ENCODE results near the gene KIAA1755. TPM values are rescaled to one million over a fixed set of nuclear protein-coding genes. Genes with fewer than 3 reads are reported as not detected.
"Not testable (repeated sequence)": the region's sequence is repeated elsewhere in the genome, so short reads cannot be mapped to it uniquely, and the experiment has no call there.

The KIAA1755 gene
- total RNA-seq, 2 donors from 2014 or later, result 3.1 to 4.2 TPM

GRCh38 chr20:38250609-38251008 lies 9.9 kb downstream of the KIAA1755 start:
- TF ChIP-seq, protein P1, sequence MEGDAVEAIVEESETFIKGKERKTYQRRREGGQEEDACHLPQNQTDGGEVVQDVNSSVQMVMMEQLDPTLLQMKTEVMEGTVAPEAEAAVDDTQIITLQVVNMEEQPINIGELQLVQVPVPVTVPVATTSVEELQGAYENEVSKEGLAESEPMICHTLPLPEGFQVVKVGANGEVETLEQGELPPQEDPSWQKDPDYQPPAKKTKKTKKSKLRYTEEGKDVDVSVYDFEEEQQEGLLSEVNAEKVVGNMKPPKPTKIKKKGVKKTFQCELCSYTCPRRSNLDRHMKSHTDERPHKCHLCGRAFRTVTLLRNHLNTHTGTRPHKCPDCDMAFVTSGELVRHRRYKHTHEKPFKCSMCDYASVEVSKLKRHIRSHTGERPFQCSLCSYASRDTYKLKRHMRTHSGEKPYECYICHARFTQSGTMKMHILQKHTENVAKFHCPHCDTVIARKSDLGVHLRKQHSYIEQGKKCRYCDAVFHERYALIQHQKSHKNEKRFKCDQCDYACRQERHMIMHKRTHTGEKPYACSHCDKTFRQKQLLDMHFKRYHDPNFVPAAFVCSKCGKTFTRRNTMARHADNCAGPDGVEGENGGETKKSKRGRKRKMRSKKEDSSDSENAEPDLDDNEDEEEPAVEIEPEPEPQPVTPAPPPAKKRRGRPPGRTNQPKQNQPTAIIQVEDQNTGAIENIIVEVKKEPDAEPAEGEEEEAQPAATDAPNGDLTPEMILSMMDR (IDR thresholded peaks at IDR 0.05), result no peak
- Histone ChIP-seq H3K27ac (no peak overlapping the region), H3K9me3 (no peaks in the 10 kb centered on the region), H3K36me3 (no peaks in the 10 kb centered on the region), H3K4me3 (no peak overlapping the region), H3K4me1 (peaks cover 0 to 22% of the 10 kb centered on the region in 2 donors), H3K27me3 (no peaks in the 10 kb centered on the region)
- no peak for DNase-seq (ENCODE audit: low spot score)

- H3K4me3 ChIP-seq, result no peak overlapping the region
- DNase-seq (ENCODE audit: low spot score), result no peak
- H3K36me3 ChIP-seq, result no peaks in the 10 kb centered on the region
- no peaks in the 10 kb centered on the region for H3K9me3 ChIP-seq
- H3K4me1 ChIP-seq, result peaks cover 0 to 23% of the 10 kb centered on the region in 2 donors
- H3K27me3 ChIP-seq, result no peaks in the 10 kb centered on the region
- TF ChIP-seq, protein P1 (IDR thresholded peaks at IDR 0.05), result no peak
- H3K27ac ChIP-seq, result no peak overlapping the region
Measured at GRCh38 chr20:38249536-38250310, 10.8 kb downstream of the KIAA1755 start.

GRCh38 chr20:38248133-38248532 lies 12.4 kb downstream of the KIAA1755 start:
- no peaks in the 10 kb centered on the region for H3K36me3 ChIP-seq
- H3K4me3 ChIP-seq, result no peak overlapping the region
- peaks cover 0 to 23% of the 10 kb centered on the region in 2 donors for H3K4me1 ChIP-seq
- DNase-seq (ENCODE audit: low spot score), result no peak
- H3K27me3 ChIP-seq, result no peaks in the 10 kb centered on the region
- TF ChIP-seq, protein P1 (IDR thresholded peaks at IDR 0.05), result no peak
- peaks cover 0 to 10% of the 10 kb centered on the region in 2 donors for H3K9me3 ChIP-seq
- no peak overlapping the region for H3K27ac ChIP-seq

DNA sequence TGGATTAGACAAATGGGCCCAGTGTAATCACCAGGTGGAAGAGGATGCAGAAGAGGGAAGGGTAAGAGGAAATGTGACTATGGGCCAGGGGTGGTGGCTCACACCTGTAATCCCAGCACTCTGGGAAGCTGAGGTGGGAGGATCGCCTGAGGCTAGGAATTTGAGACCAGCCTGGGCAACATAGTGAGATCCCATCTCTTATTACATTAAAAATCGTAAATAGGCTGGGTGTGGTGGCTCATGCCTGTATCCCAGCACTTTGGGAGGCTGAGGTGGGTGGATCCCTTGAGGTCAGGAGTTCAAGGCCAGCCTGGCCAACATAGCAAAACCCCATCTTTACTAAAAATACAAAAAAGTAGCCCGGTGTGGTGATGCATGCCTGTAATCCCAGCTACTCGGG lies 12.8 kb downstream of the KIAA1755 start:
- not testable (repeated sequence) for H3K36me3 ChIP-seq; H3K27ac ChIP-seq; H3K27me3 ChIP-seq; H3K4me3 ChIP-seq; DNase-seq (ENCODE audit: low spot score)
- peaks cover 0 to 22% of the 10 kb centered on the region in 2 donors for H3K4me1 ChIP-seq
- peaks cover 3 to 14% of the 10 kb centered on the region in 2 donors for H3K9me3 ChIP-seq

- Histone ChIP-seq H3K36me3 (peaks cover 6% of the 10 kb centered on the region), H3K27ac (no peak overlapping the region), H3K9me3 (peaks cover 6 to 20% of the 10 kb centered on the region in 2 donors), H3K4me3 (no peak overlapping the region), H3K4me1 (peaks cover 0 to 19% of the 10 kb centered on the region in 2 donors), H3K27me3 (no peaks in the 10 kb centered on the region)
- TF ChIP-seq, protein P1 (IDR thresholded peaks at IDR 0.05), result no peak
- DNase-seq (ENCODE audit: low spot score), result no peak
Measured at GRCh38 chr20:38247166-38247509, 13.4 kb downstream of the KIAA1755 start.

GRCh38 chr20:38246357-38247165 lies 14.0 kb downstream of the KIAA1755 start:
- peaks cover 0 to 19% of the 10 kb centered on the region in 2 donors for H3K4me1 ChIP-seq
- peaks cover 6 to 25% of the 10 kb centered on the region in 2 donors for H3K9me3 ChIP-seq
- peaks cover 6% of the 10 kb centered on the region for H3K36me3 ChIP-seq
- no peak overlapping the region for H3K4me3 ChIP-seq
- TF ChIP-seq, protein P1 (IDR thresholded peaks at IDR 0.05), result no peak
- H3K27me3 ChIP-seq, result no peaks in the 10 kb centered on the region
- no peak overlapping the region for H3K27ac ChIP-seq
- no peak for DNase-seq (ENCODE audit: low spot score)

Measured in right atrium auricular region (tissue), 2 donors.